Immature natural killer cell (primary cell): Measurements from ENCODE around the gene MPP1. TPM values are rescaled to one million over a fixed set of nuclear protein-coding genes. Genes with fewer than 3 reads are reported as not detected.

Experiments used
- polyA plus RNA-seq, 3 donors: library from polyadenylated mRNA; unstranded; fragments of 300-500 nt; fragmentation: Illumina TruSeq; gene quantifications; one replicate each; pipeline ENCODE4 v1.2.3, GENCODE V29; 2021

MPP1 gene
- polyA plus RNA-seq, 3 donors from 2014 or later: 18.0 to 37.5 (median 23.2) TPM

Other genes starting within 250 kb of the MPP1 start
- not detected for gene CTAG1A, start 220.4 kb downstream of the MPP1 start, polyA plus RNA-seq
- not detected for gene CTAG1B, start 186.2 kb downstream of the MPP1 start, polyA plus RNA-seq
- gene CTAG2, start 151.9 kb downstream of the MPP1 start, polyA plus RNA-seq: not detected
- gene GAB3, start 54.4 kb downstream of the MPP1 start, polyA plus RNA-seq: 10 to 100 TPM in 2 of 3 donors, 1 to 10 TPM in 1; 9.3 to 23.6 (median 15.6) TPM
- gene DKC1, start 42.6 kb downstream of the MPP1 start, polyA plus RNA-seq: 10 to 100 TPM; 21.1 to 35.5 (median 32.3) TPM
- gene SMIM9, start 29.2 kb upstream of the MPP1 start, polyA plus RNA-seq: not detected
- 10 to 100 TPM; 18.9 to 31.3 (median 27.0) TPM for gene F8A1, start 80.9 kb upstream of the MPP1 start, polyA plus RNA-seq
- gene F8, start 217.2 kb upstream of the MPP1 start, polyA plus RNA-seq: 1 to 10 TPM; 1.1 to 3.4 (median 2.7) TPM
- gene FUNDC2, start 221.4 kb upstream of the MPP1 start, polyA plus RNA-seq: 100 to 1,000 TPM; 182 to 241 (median 234) TPM